ENCODE data around the gene ZCCHC7. TPM values are rescaled to one million over a fixed set of nuclear protein-coding genes. Genes with fewer than 3 reads are reported as not detected.

The ZCCHC7 gene
- total RNA-seq, 2 experiments from 2014 or later = 76.4 to 108 TPM

GRCh38 chr9:37255944-37256862, 135.8 kb downstream of the ZCCHC7 start:
- no peaks in the 10 kb centered on the region for H3K9me2 ChIP-seq (ENCODE audit: insufficient read depth, low read length)
- intact Hi-C loops (cut with micrococcal nuclease; ENCODE audit: unreplicated experiment) = no loop called here
- H3K9me3 ChIP-seq (ENCODE audit: low read length) = peaks cover 23% of the 10 kb centered on the region; the same call in 1 of the 2 replicates
- no TSS peak for BruUV-seq (replicated peaks)
- H3K27ac ChIP-seq (ENCODE audit: low read depth, low read length, poor library complexity, severe bottlenecking) = no peak overlapping the region
- no peak for TF ChIP-seq CTCF (conservative IDR thresholded peaks at IDR 0.05; ENCODE audit: low read length)
- no peak for TF ChIP-seq EZH2phosphoT487 (IDR thresholded peaks at IDR 0.05; ENCODE audit: borderline replicate concordance, low read depth, low read length)
- H3K79me2 ChIP-seq (ENCODE audit: insufficient read depth, low read depth, low read length) = peaks cover 66% of the 10 kb centered on the region; the same call in 1 of the 2 replicates
- DNase-seq (ENCODE audit: low spot score) = no peak
- H3K4me3 ChIP-seq (ENCODE audit: low read depth, low read length, poor library complexity, severe bottlenecking) = no peak overlapping the region
- H3K4me2 ChIP-seq (ENCODE audit: low read length) = peak overlapping the region; percentile 3; the same call in 1 of the 2 replicates
- peaks cover 30% of the 10 kb centered on the region for H3K4me1 ChIP-seq (ENCODE audit: insufficient read depth, low read length, poor library complexity, severe bottlenecking)
- ChIA-PET CTCF (ENCODE audit: unreplicated experiment) (no interaction called here), POLR2A (interaction anchor here (0.7 to 1.1 kb wide), 6 partner anchors 10 to 74 kb away, joined by 3 to 4 read pairs (median 3); no protein-coding TSS in a partner anchor)
- H3K36me3 ChIP-seq (ENCODE audit: insufficient read depth, low read length) = peaks cover 72% of the 10 kb centered on the region
- H4K20me1 ChIP-seq (ENCODE audit: insufficient read depth, low read length) = no peaks in the 10 kb centered on the region
- no peak overlapping the region for H2AFZ ChIP-seq (ENCODE audit: low read length)

- POLR2A ChIA-PET = interaction anchor here (0.9 to 1.2 kb wide), 5 partner anchors 9 to 55 kb away, joined by 3 to 4 read pairs (median 3); no protein-coding TSS in a partner anchor
- no peaks in the 10 kb centered on the region for H4K20me1 ChIP-seq (ENCODE audit: insufficient read depth, low read length)
- no TSS peak for BruUV-seq (replicated peaks)
- H3K27ac ChIP-seq (ENCODE audit: low read depth, low read length, poor library complexity, severe bottlenecking) = no peak overlapping the region
- no peak for TF ChIP-seq EZH2phosphoT487 (IDR thresholded peaks at IDR 0.05; ENCODE audit: borderline replicate concordance, low read depth, low read length)
- TF ChIP-seq CTCF (conservative IDR thresholded peaks at IDR 0.05; ENCODE audit: low read length) = no peak
- H3K9me3 ChIP-seq (ENCODE audit: low read length) = peaks cover 10% of the 10 kb centered on the region; the same call in 1 of the 2 replicates
- CTCF ChIA-PET (ENCODE audit: unreplicated experiment) = no interaction called here
- peaks cover 66% of the 10 kb centered on the region; the same call in 1 of the 2 replicates for H3K79me2 ChIP-seq (ENCODE audit: insufficient read depth, low read depth, low read length)
- H3K9me2 ChIP-seq (ENCODE audit: insufficient read depth, low read length) = no peaks in the 10 kb centered on the region
- peaks cover 56% of the 10 kb centered on the region for H3K36me3 ChIP-seq (ENCODE audit: insufficient read depth, low read length)
- H3K4me1 ChIP-seq (ENCODE audit: insufficient read depth, low read length, poor library complexity, severe bottlenecking) = peaks cover 47% of the 10 kb centered on the region
- H3K4me3 ChIP-seq (ENCODE audit: low read depth, low read length, poor library complexity, severe bottlenecking) = no peak overlapping the region
- no peak for DNase-seq (ENCODE audit: low spot score)
- intact Hi-C loops (cut with micrococcal nuclease; ENCODE audit: unreplicated experiment) = no loop called here
- no peak overlapping the region for H3K4me2 ChIP-seq (ENCODE audit: low read length)
- no peak overlapping the region for H2AFZ ChIP-seq (ENCODE audit: low read length)
These were observed 139.6 kb downstream of the ZCCHC7 start for GRCh38 chr9:37259951-37260350.

Measured in OCI-LY7 (cell line).